ENCODE results near the gene ARL5B.

- no peak for TF ChIP-seq CTCF (IDR thresholded peaks at IDR 0.05 in 2 of 3, conservative IDR thresholded peaks at IDR 0.05 in 1 of 3; ENCODE audit: insufficient read depth in 2 of 3, low read depth in 1 of 3, low read length in 3 of 3)
- TF ChIP-seq POLR2AphosphoS5 (IDR thresholded peaks at IDR 0.05; ENCODE audit: control insufficient read depth, insufficient read depth, low read depth, low read length), result no peak
These were observed 64.6 kb downstream of the ARL5B start for GRCh38 chr10:18723801-18724200.
